Activated CD4-positive, alpha-beta T cell treated with anti-CD3 and anti-CD28 coated beads, Interleukin-2, amount 50 U/mL, for 1 hour (primary cell): ENCODE results near the gene MZB1.

Source experiments
- DNase-seq: peaks from one replicate; pipeline ENCODE4 v3.0.0-alpha.2; 2020

The MZB1 gene

GRCh38 chr5:139389701-139390638, at the start of gene MZB1:
Gene MZB1 (minus strand): TSS chr5:139389913. CDS start chr5:139389856, 57 bp downstream.
- DNase-seq = peak; percentile 29

- DNase-seq = peak; percentile 87
Measured at GRCh38 chr5:139439013-139439903, 49.5 kb upstream of the MZB1 start, which contains the start of gene DNAJC18. Gene DNAJC18 (minus strand): TSS chr5:139439525. CDS start chr5:139439445, 80 bp downstream.

- DNase-seq = no peak
Measured at GRCh38 chr5:139438707-139439012, 48.9 kb upstream of the MZB1 start.

GRCh38 chr5:139435676-139436075, 46.0 kb upstream of the MZB1 start:
- DNase-seq = no peak

- no peak for DNase-seq
Measured at GRCh38 chr5:139431706-139432105, 42.0 kb upstream of the MZB1 start.

- no peak for DNase-seq
Measured at GRCh38 chr5:139430015-139430414, 40.3 kb upstream of the MZB1 start.

GRCh38 chr5:139426203-139426885, 36.6 kb upstream of the MZB1 start:
- no peak for DNase-seq

- DNase-seq = no peak
Measured at GRCh38 chr5:139425497-139425896, 35.8 kb upstream of the MZB1 start.

GRCh38 chr5:139422307-139422893, 32.7 kb upstream of the MZB1 start:
- peak; percentile 41 for DNase-seq

GRCh38 chr5:139419226-139420192, 29.8 kb upstream of the MZB1 start:
- DNase-seq = no peak

- no peak for DNase-seq
Measured at GRCh38 chr5:139418793-139419192, 29.1 kb upstream of the MZB1 start.

GRCh38 chr5:139417214-139417613, 27.5 kb upstream of the MZB1 start:
- no peak for DNase-seq

- no peak for DNase-seq
Measured at GRCh38 chr5:139416651-139417050, 26.9 kb upstream of the MZB1 start.

- no peak for DNase-seq
Measured at GRCh38 chr5:139415869-139416268, 26.2 kb upstream of the MZB1 start.

- no peak for DNase-seq
Measured at GRCh38 chr5:139415221-139415861, 25.6 kb upstream of the MZB1 start.

- no peak for DNase-seq
Measured at GRCh38 chr5:139414581-139415130, 24.9 kb upstream of the MZB1 start.

GRCh38 chr5:139413963-139414362, 24.2 kb upstream of the MZB1 start:
- no peak for DNase-seq

GRCh38 chr5:139413153-139413552, 23.4 kb upstream of the MZB1 start:
- DNase-seq = no peak

- DNase-seq = no peak
Measured at GRCh38 chr5:139410993-139411828, 21.5 kb upstream of the MZB1 start.
